Measurements from ENCODE around the gene HS3ST4. TPM values are rescaled to one million over a fixed set of nuclear protein-coding genes. Genes with fewer than 3 reads are reported as not detected.

Gene HS3ST4
- total and polyA plus RNA-seq, 2 of the 4 experiments (the other 2 are of a cell fraction) = not detected

DNA sequence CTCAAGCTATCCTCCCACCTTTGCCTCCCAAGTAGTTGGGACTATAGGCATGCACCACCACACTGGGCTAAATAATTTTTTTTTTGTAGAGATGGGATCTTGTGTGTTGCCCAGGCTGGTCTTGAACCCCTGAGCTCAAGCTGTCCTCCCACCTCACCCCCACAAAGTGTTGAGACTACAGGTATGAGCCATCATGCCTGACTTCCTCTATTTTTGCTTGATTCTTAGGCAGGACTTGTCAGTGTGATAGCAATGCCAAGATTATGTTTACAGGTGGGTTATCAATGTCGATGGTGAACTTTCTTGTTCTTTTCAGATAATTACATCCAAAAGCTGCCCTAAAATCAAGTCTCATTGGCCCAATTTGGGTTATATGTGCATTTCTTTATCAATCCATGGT lies 96.9 kb downstream of the HS3ST4 start:
- H2BK20ac ChIP-seq (ENCODE audit: low read depth, low read length) = no peak overlapping the region
- whole genome bisulfite sequencing, 2 experiments (ENCODE audit: extremely low coverage in 2 of 2, insufficient read length in 1 of 2) = no CpG with 5 or more reads among the region's 1 CpG
- no peaks in the 10 kb centered on the region for H3K36me3 ChIP-seq (ENCODE audit: control insufficient read depth, insufficient read depth, low read length)
- no peak overlapping the region for H3K4ac ChIP-seq (ENCODE audit: low read depth, low read length)
- BruUV-seq (replicated peaks) = no TSS peak
- H4K5ac ChIP-seq (ENCODE audit: low read depth, low read length) = no peak overlapping the region
- H2AFZ ChIP-seq (replicated peaks; ENCODE audit: low read length, poor library complexity) = no peak overlapping the region
- no peak overlapping the region for H2BK5ac ChIP-seq (ENCODE audit: low read depth, low read length, poor library complexity, severe bottlenecking)
- POLR2A ChIA-PET (ENCODE audit: unreplicated experiment) = no interaction called here
- ATAC-seq (ENCODE audit: low read depth) = no peak
- dilution Hi-C loops (cut with HindIII; ENCODE audit: low sequenced_read_pairs, unreplicated experiment) (no loop called here), in situ Hi-C loops (cut with MboI; ENCODE audit: low sequenced_read_pairs) (no loop called here), intact Hi-C loops (cut with micrococcal nuclease) (no loop called here)
- CTCF ChIA-PET = no interaction called here
- H3K9ac ChIP-seq (ENCODE audit: low read depth, low read length) = no peak overlapping the region
- H2AK9ac ChIP-seq (replicated peaks; ENCODE audit: low read depth, low read length, poor library complexity) = no peak overlapping the region
- H4K20me1 ChIP-seq (ENCODE audit: insufficient read depth, low read length) = no peaks in the 10 kb centered on the region
- H3K27me3 ChIP-seq (ENCODE audit: control insufficient read depth, insufficient read depth, low read length) = no peaks in the 10 kb centered on the region
- H3K14ac ChIP-seq (replicated peaks; ENCODE audit: low read depth, low read length) = no peak overlapping the region
- H3K18ac ChIP-seq (ENCODE audit: low read depth, low read length) = no peak overlapping the region
- no peak overlapping the region for H3K23ac ChIP-seq (ENCODE audit: low read depth, low read length)
- H3K79me1 ChIP-seq (ENCODE audit: low read depth in 1 of 2, low read length in 2 of 2) = no peaks in the 10 kb centered on the region
- no peak overlapping the region for H4K91ac ChIP-seq (ENCODE audit: insufficient read depth, low read depth, low read length)
- no peak overlapping the region for H3K27ac ChIP-seq (ENCODE audit: insufficient read depth, low read length)
- H4K8ac ChIP-seq (ENCODE audit: low read depth in 2 of 2, low read length in 2 of 2) = no peak overlapping the region
- H3K4me1 ChIP-seq (ENCODE audit: control insufficient read depth, insufficient read depth, low read length) = no peaks in the 10 kb centered on the region
- no peak overlapping the region for H3K56ac ChIP-seq (ENCODE audit: extremely low read depth, insufficient read depth, low read length)
- no peak overlapping the region for H2BK120ac ChIP-seq (ENCODE audit: low read depth, low read length)
- H2BK15ac ChIP-seq (ENCODE audit: low read depth, low read length) = no peak overlapping the region
- no peak overlapping the region for H2AK5ac ChIP-seq (ENCODE audit: low read depth, low read length)
- no peak overlapping the region for H3K4me2 ChIP-seq (ENCODE audit: low read depth, low read length)
- no peak for DNase-seq
- H3K9me1 ChIP-seq (ENCODE audit: insufficient read depth, low read length) = no peaks in the 10 kb centered on the region
- H3K9me3 ChIP-seq (ENCODE audit: control insufficient read depth, insufficient read depth, low read length) = 0 out of 2 replicates have a peak, but pooled peaks cover 7% of the 10 kb centered on the region
- H3K4me3 ChIP-seq (ENCODE audit: insufficient read depth, low read depth, low read length) = no peak overlapping the region
- TF ChIP-seq MXI1 (IDR thresholded peaks at IDR 0.05; ENCODE audit: borderline replicate concordance, low read depth, low read length) (no peak), CHD1 (IDR thresholded peaks at IDR 0.05; ENCODE audit: low read depth, low read length) (no peak), CEBPB (IDR thresholded peaks at IDR 0.05; ENCODE audit: low read depth, low read length) (no peak), FOS (IDR thresholded peaks at IDR 0.05; ENCODE audit: low read depth, low read length) (no peak), MAZ (IDR thresholded peaks at IDR 0.05; ENCODE audit: borderline replicate concordance, low read depth, low read length) (no peak), POLR2A (IDR thresholded peaks at IDR 0.05; ENCODE audit: low read depth, low read length) (no peak), RAD21 (IDR thresholded peaks at IDR 0.05; ENCODE audit: low read length) (no peak)
- TF ChIP-seq, protein P1, sequence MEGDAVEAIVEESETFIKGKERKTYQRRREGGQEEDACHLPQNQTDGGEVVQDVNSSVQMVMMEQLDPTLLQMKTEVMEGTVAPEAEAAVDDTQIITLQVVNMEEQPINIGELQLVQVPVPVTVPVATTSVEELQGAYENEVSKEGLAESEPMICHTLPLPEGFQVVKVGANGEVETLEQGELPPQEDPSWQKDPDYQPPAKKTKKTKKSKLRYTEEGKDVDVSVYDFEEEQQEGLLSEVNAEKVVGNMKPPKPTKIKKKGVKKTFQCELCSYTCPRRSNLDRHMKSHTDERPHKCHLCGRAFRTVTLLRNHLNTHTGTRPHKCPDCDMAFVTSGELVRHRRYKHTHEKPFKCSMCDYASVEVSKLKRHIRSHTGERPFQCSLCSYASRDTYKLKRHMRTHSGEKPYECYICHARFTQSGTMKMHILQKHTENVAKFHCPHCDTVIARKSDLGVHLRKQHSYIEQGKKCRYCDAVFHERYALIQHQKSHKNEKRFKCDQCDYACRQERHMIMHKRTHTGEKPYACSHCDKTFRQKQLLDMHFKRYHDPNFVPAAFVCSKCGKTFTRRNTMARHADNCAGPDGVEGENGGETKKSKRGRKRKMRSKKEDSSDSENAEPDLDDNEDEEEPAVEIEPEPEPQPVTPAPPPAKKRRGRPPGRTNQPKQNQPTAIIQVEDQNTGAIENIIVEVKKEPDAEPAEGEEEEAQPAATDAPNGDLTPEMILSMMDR (conservative IDR thresholded peaks at IDR 0.05; ENCODE audit: low read depth, low read length) = no peak
- TF ChIP-seq, protein P2, sequence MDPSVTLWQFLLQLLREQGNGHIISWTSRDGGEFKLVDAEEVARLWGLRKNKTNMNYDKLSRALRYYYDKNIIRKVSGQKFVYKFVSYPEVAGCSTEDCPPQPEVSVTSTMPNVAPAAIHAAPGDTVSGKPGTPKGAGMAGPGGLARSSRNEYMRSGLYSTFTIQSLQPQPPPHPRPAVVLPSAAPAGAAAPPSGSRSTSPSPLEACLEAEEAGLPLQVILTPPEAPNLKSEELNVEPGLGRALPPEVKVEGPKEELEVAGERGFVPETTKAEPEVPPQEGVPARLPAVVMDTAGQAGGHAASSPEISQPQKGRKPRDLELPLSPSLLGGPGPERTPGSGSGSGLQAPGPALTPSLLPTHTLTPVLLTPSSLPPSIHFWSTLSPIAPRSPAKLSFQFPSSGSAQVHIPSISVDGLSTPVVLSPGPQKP (IDR thresholded peaks at IDR 0.05; ENCODE audit: borderline replicate concordance, low read depth, low read length) = no peak

Data from IMR-90 (cell line).